IPS-18c (cell line): ENCODE measurements around the gene C22orf15.
"Not testable (repeated sequence)": the region's sequence is repeated elsewhere in the genome, so short reads cannot be mapped to it uniquely, and the experiment has no call there.

Experiments used
- H3K4me3 ChIP-seq: 2 replicates; pipeline ENCODE4 v1.7.0; 2013; ENCODE audit warnings: low read depth, mild to moderate bottlenecking, low read length, moderate library complexity; ENCODE audit not compliant: insufficient read depth
- H3K9me3 ChIP-seq: one replicate; pipeline ENCODE4 v1.6.1; 2013; ENCODE audit warnings: mild to moderate bottlenecking, low read length, moderate library complexity; ENCODE audit not compliant: control insufficient read depth, insufficient read depth

The C22orf15 gene, protein sequence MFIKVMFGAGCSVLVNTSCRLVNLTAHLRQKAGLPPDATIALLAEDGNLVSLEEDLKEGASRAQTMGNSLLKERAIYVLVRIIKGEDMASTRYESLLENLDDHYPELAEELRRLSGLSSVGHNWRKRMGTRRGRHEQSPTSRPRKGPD

DNA sequence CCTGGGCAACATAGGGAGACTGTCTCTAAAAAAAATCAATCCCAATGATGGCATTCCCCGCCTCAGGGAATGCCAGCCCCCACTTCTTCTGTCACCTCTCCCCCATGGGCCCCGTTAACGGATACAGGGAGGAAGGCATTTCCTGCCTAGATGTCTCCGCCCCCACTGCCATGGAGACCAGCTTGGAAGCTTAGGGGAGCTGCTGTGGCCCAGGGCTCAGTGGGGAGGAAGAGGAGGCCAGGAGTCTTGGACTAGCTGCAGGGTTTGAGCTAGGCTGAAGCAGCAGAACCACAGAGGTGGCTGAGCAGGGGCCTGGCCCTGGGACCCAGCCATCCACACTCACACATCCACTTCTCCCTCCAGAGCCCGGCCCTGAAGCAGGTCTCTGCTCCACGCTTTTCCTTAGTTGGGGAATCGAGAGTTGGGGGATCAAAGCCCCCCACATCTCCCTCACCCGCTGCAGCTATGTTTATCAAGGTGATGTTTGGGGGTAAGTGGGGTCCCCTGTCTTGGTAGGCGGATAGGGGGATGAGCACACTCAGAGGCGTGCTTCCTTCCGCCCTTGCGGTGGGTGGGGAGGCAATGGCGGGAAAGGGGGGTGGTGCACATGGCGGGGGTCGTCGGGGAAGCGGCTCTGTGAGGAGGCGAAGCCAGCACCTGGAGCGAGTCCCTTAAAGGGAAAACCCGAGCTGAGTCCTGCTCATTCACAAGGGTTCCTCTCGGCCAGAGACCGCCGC, at the start of gene C22orf15:
Gene C22orf15 (plus strand): TSS at position 149 of the 737 bp plus-strand sequence. CDS start 317 bp downstream, at position 466.
- H3K9me3 ChIP-seq = no peaks in the 10 kb centered on the region
- no peak within 1 kb of the TSS for H3K4me3 ChIP-seq

DNA sequence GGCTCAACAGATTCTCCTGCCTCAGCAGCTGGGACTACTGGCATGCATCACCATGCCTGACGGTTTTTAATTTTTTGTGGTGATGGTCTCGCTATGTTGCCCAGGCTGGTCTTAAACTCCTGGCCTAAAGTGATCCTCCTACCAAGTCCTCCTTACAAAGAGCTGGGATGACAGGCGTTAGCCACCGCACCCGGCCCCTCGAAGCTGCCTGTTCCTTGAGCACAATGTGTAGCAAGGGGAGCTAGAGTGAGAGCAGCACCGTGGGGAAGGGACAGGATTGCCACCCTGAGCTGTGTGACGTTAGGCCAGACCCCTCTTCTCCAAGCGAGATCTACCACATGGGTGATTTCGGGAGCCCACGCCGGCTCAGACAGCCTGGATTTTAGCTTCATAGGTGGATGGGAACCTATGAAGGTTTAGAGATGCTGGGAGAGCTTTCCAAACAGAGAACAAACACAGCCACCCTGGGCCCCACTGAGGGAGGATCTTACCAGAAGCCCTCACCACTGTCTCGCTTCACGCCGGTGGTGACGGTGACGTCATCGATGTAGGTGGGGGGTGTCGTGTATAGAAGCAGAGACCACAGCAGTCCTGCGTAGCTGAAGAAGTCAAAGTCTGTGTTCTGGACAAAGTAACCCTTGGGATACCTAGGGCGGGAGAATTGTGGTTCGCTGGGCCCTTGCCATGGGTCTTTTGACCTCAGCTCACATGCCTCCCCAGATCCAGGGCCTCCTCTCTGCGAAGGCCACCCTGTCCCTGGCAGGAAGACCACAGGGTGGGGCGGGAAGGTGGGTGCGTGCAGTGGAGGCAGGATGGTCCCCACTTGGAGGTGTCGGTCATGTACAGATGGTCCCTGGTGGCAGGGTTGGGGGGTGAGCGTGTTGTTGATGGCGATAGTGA, 48.8 kb upstream of the C22orf15 start:
- H3K9me3 ChIP-seq = no peaks in the 10 kb centered on the region
- H3K4me3 ChIP-seq = no peak overlapping the region

DNA sequence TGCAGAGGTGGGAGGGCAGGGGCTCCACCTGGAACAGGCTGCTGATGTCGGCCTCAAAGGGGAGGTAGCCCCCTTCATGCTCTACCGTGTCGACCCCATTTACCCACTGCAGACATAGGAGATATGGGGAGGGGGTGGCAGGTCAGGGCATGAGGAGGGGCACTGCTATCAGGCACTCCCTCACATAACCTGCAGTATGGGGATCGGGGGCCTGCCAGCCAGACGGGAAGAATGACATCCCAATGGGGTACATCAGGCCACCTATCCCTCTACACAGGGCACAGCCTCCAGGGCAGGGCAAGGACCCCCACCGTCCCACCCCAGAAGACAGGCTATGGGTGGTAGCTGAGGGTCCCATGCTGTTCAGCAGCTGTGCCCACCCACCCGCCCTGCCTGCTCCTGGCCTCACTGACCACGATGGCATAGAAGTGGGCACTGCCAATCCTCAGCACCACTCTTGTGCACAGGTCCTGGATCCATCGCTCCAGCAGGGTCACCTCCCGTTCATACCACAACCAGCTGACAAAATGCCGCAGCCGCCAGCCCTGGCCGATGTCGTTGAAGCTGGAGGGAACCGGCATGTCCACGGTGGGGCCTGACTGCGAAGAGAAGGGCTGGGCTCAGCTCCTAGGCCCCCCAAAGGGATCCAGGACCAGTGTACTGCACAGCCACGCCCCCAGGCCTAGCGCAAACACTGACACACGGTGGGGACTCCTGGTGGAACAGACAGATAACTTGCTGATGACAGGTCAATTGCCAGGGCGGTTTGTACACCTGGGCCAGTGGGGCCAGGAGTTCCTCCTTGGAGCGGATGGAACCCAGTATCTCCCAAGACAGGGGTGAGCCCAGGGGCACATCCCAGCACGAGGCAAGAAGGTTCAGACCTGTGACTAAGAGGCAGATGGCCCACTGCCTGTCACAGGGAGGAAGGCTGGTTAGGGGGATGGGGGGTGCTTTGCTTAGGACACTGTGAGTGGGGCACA, 47.9 kb upstream of the C22orf15 start:
- H3K4me3 ChIP-seq = no peak overlapping the region
- no peaks in the 10 kb centered on the region for H3K9me3 ChIP-seq

DNA sequence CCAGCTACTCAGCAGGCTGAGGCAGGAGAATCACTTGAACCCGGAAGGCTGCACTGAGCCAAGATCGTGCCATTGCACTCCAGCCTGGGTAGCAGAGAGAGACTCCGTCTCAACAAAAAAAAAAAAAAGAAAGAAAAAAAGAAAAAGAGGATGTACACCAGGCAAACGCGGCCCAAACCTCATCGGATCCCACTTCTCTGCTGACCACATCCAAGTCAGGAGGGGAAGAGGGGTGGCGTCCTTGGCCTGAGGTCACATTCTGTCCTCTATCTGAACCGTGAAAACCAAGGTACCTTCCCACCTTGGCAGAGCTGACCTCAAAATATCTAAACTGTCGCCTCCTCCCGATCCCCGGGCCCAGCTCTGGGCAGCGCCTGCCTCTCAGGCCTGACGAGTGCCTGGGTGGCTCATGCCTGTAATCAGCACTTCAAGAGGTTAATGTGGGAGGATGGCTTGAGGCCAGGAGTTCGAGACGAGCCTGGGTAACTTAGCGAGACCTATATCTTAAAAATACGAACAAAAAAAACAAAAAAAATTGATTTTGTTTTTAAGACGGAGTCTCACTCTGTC, 46.9 kb upstream of the C22orf15 start:
- no peaks in the 10 kb centered on the region for H3K9me3 ChIP-seq
- H3K4me3 ChIP-seq = peak overlapping the region; percentile 96; the same call in 1 of the 2 replicates

DNA sequence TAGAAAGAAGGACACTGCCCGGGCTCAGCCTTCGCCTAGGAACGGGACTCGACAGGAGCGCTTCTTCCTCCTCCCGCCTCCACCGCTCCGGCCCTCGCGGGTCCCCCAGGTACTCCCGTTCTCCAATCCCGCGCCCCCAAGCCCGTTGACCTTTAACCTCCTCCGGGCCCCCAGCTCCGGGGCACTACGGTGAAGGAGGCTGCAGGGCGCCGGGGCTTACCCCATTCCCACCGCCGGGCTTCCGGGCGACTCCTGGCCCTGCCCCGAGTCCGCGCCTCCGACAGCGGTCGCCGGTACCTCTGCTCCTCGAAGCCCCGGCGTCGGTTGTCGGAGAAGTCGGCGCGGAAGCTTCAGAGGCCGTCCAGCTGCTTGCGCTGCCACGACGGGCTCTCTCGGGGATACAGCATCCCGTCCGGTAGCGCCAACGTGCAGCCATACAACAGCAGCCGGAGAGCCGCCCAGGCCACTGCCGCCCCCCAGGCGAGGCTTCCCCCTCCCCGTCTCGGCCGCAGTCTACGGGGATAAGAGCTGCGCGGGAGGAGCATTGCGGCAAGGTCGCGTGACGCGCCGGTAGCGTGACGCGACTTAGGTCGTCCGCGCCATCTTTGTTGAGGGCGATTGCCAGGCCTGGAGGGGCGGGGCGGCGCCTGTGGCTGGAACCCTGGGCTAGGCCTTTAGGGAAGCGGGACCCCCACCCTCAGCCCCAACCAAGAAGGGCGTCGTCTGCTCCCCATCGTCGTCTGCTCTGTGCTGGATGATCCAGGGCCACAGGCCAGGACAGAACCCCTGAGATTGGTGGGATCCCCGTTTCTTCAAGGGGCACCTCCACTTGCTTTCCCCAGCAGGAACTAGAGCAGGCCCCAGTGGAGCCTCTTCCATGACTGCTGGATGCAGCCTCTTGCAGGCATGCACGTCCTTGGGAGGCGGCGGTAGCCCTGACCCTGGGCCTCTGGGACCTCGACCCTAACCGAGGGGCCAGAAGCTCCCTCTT, 45.7 kb upstream of the C22orf15 start:
- H3K9me3 ChIP-seq = no peaks in the 10 kb centered on the region
- peak overlapping the region; percentile 96 for H3K4me3 ChIP-seq

DNA sequence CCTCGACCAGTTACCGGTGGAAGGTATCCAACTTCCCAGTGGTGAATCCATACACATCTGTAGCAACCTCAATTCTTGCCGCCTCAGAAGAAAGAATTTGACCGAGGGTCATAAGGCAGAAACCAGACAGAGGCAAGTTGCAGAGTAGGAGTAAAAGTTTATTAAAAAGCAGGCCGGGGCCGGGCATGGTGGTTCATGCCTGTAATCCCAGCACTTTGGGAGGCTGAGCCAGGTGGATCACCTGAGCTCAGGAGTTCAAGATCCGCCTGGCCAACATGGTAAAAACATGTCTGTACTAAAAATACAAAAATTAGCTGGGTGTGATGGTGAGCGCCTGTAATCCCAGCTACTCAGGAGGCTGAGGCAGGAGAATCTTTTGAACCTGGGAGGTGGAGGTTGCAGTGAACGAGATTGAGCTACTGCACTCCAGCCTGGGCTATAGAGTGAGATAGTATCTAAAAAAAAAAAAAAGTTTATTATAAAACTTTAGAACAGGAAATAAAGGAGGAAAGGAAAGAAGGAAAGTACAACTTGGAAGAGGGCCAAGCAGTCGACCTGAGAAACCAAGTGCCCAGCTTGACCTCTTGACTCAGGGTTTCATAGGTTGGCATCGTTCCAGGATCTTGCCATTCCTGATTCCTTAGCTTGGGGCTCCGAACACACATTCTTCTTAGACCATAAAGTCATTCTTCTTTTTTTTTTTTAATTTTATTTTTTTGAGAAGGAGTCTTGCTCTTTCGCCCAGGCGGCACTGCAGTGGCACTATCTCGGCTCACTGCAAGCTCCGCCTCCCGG, 44.2 kb upstream of the C22orf15 start:
- H3K4me3 ChIP-seq = no peak overlapping the region
- H3K9me3 ChIP-seq = no peaks in the 10 kb centered on the region

DNA sequence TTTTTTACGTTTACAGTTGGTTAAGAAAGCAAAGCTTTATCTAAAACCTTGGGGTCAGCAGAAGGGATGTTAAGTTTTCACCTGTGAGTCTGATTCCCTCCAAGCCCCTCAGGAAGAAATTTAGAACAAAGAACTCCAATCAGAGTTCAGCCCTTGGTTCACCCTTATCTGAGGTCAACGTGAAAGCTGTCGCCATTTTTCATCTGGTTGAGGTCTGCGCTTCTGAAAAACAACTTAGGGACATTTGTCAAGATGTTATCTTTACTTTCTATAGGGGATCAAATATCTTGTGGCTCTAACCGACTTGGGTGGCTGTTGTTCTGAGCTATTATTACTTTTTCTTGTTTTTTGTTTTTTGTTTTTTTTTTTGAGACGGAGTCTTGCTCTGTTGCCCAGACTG, 41.9 kb upstream of the C22orf15 start:
- no peak overlapping the region for H3K4me3 ChIP-seq

DNA sequence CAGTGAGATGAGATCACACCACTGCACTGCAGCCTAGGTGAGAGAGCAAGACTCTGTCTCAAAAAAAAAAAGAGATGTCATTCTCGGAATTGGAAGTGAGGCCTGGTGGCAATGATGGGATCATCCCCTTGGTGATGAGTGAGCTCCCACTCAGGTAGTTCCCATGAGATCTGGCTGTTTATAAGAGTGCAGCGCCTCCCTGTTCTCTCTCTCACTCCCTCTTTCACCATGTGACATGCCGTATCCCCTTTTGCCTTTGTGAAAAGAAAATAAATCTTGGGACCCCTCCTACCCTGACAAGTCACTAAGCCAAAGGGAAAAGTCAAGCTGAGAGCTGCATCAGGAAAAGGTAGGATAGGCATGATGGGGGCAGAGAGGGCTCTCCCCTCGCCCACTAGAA, 40.6 kb upstream of the C22orf15 start:
- no peaks in the 10 kb centered on the region for H3K9me3 ChIP-seq
- no peak overlapping the region for H3K4me3 ChIP-seq

More for the DNA sequence above, 41.9 kb upstream of the C22orf15 start:
- H3K9me3 ChIP-seq = no peaks in the 10 kb centered on the region

DNA sequence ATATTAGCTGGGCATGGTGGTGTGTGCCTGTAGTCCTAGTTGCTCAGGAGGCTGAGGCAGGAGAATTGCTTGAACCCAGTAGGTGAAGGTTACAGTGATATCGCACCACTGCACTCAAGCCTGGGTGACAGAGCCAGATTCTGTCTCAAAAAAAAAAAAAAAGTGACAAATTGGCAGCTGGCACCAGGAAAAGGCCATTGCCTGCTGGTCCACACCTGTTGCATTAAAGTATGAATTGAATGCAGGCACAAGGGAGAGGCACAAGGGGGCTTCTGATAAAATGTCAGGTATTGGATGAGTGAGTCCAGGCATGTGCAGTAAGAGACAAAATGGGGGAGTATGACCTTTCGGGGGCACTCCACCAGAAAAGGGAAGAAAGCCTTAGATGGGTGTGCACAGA, 40.1 kb upstream of the C22orf15 start:
- no peak overlapping the region for H3K4me3 ChIP-seq
- H3K9me3 ChIP-seq = no peaks in the 10 kb centered on the region

DNA sequence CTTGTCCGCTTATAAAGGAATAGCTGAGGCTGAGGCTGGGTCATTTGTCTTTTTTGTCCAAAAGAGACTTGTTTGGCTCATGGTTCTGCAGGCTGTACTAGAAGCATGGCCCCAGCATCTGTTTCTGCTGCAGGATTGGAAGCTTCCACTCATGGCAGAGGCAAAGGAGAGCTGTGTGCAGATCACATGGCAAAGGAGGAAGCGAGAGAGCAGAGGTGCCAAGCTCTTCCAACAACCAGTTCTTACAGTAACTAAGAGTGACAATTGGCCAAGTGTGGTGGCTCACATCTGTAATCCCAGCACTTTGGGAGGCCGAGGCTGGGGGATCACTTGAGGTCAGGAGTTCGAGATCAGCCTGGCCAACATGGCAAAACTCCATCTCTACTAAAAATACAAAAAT, 34.7 kb upstream of the C22orf15 start:
- H3K9me3 ChIP-seq, H3K4me3 ChIP-seq: not testable (repeated sequence)

DNA sequence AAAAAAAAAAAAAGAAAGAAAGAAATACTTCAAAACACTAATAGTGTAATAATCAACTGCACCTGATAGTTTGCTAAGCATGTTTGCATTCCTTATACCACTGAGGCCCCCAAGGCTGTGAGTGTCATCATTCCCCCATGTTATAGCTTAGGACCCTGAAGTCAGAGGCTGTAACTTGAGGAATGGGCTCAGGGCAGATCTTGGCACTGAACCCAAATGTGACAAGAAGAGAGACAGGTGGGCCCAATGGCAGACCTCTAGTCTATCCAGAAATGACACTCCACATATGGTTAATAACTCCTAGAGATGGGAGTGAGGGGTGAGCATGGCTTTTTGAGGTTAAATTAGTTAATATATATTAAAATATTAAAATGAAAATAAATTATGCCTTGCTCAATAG, 25.1 kb upstream of the C22orf15 start:
- Histone ChIP-seq H3K4me3 (no peak overlapping the region), H3K9me3 (no peaks in the 10 kb centered on the region)

DNA sequence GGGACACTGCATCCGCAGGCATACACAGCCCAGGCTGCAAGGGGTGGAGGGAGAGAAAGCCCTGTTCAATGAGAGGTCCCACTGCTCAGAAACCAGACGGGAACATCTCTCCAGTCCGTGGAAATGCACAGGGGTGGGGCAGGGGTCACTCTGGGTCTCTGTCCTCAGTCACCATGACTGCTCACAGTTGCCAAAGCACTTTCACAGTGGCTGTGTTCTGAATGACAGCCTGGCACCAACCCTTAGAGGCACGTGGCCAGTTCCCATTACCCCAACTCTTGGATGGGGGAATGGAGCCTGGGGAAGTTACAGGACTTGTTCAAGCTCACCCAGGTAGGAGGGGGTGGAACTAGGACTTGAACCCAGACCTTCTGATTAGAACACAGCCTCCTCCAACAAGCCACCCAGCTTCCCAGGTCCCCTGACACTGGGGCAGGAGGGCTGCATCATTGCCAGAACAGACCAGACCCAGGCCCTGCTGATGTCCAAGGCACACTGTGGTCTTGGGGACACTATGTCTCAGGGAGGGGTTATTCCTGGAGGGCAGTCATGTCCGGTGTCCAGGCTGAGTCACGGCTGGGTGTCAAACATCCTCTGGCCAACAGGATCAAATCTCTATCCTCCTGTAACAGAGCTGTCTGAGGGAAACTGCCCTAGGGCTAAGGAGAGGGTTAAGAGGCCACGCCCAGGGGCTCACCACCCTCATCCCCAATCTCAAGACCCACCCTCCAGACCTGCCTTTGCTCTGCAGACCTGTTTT, 20.1 kb upstream of the C22orf15 start:
- no peak overlapping the region for H3K4me3 ChIP-seq
- H3K9me3 ChIP-seq = no peaks in the 10 kb centered on the region

DNA sequence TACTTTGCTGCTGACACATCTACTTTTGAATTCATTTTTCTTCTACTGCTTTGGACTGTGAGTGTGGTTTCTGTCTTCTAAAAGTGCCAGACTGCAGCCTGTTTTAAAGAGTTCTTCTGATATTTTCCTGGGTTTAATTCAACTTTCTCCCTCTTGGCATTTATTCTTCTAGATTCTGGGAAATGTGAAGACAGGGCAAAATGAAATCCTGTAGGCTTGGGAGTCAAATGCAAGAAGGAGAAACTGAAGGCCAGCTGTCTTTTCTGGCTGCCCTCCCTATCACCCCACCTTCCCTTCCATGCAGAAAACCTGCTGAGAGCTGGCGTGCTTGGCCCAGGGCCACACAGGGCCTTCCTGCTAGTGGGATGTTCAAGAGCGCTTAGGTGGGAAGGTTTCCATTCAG, 19.5 kb upstream of the C22orf15 start:
- no peaks in the 10 kb centered on the region for H3K9me3 ChIP-seq
- no peak overlapping the region for H3K4me3 ChIP-seq

DNA sequence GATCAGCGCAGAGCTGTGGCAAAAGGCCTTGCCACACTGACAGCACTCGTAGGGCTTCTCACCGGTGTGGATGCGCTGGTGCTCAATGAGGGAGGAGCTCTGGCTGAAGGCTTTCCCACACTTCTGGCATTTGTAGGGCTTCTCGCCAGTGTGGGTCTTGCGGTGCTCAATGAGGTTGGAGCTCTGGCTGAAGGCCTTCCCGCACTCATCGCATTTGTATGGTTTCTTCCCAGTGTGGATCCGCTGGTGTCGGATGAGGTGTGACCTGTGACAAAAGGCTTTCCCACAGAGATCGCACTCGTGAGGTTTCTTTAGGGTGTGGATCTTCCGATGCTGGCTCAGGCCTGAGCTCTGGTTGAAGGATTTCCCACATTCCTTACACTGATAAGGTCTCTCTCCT, 18.8 kb upstream of the C22orf15 start:
- Histone ChIP-seq H3K9me3 (no peaks in the 10 kb centered on the region), H3K4me3 (no peak overlapping the region)
